NB4 (cell line): ENCODE data around the gene AOPEP.

Source experiments
- DNase-seq: peaks from one replicate; pipeline ENCODE4 v3.0.0; 2010; ENCODE audit warnings: low read depth
- H3K4me3 ChIP-seq: one replicate; pipeline ENCODE4 v1.5.1; 2011; ENCODE audit warnings: mild to moderate bottlenecking, low read depth, low read length, moderate library complexity
- CTCF ChIP-seq: IDR thresholded peaks from one replicate; pipeline ENCODE4 v1.5.1; 2012; ENCODE audit warnings: low read depth, low read length
- MAX ChIP-seq: IDR thresholded peaks from 2 replicates; pipeline ENCODE4 v1.6.1; 2011; ENCODE audit warnings: low read depth, low read length
- MYC ChIP-seq: IDR thresholded peaks from 2 replicates; pipeline ENCODE4 v1.6.1; 2011; ENCODE audit warnings: low read depth, low read length
- POLR2A ChIP-seq: IDR thresholded peaks from 2 replicates; pipeline ENCODE4 v1.6.1; 2011; ENCODE audit warnings: mild to moderate bottlenecking; ENCODE audit not compliant: insufficient read length; ENCODE audit errors: extremely low read depth

Gene AOPEP

GRCh38 chr9:94788570-94789105 is 62.1 kb downstream of the AOPEP start:
- TF ChIP-seq MYC = no peak
- no peak overlapping the region for H3K4me3 ChIP-seq
- no peak for DNase-seq

- DNase-seq = no peak
- TF ChIP-seq POLR2A (no peak), MYC (no peak), CTCF (no peak), MAX (no peak)
- H3K4me3 ChIP-seq = no peak overlapping the region
These were observed 64.9 kb downstream of the AOPEP start for GRCh38 chr9:94791435-94791834.

GRCh38 chr9:94792511-94792910 is 66.0 kb downstream of the AOPEP start:
- H3K4me3 ChIP-seq = no peak overlapping the region
- no peak for TF ChIP-seq CTCF
- DNase-seq = no peak

GRCh38 chr9:94794476-94795167 is 68.1 kb downstream of the AOPEP start:
- TF ChIP-seq MAX (no peak), CTCF (no peak), MYC (no peak), POLR2A (no peak)
- DNase-seq = no peak
- no peak overlapping the region for H3K4me3 ChIP-seq

GRCh38 chr9:94796687-94797086 is 70.2 kb downstream of the AOPEP start:
- TF ChIP-seq MAX = no peak
- H3K4me3 ChIP-seq = no peak overlapping the region
- no peak for DNase-seq

- no peak for DNase-seq
- H3K4me3 ChIP-seq = no peak overlapping the region
- no peak for TF ChIP-seq CTCF
- TF ChIP-seq POLR2A = no peak
- no peak for TF ChIP-seq MYC
- no peak for TF ChIP-seq MAX
These were observed 71.7 kb downstream of the AOPEP start for GRCh38 chr9:94798201-94798600.

- no peak overlapping the region for H3K4me3 ChIP-seq
- DNase-seq = no peak
- TF ChIP-seq MYC (no peak), CTCF (no peak), MAX (no peak), POLR2A (no peak)
These were observed 72.2 kb downstream of the AOPEP start for GRCh38 chr9:94798708-94799107.
